Tibial nerve (tissue), 4 donors: ENCODE data around the gene SPRR1A.

Experiments used
- CTCF ChIP-seq, 5 experiments: fragments of 200-600 bp in 3 of 5; fragments of 450-650 bp in 2 of 5; sonication (generic) in 3 of 5; IDR thresholded peaks; one replicate each; pipeline ENCODE4 v1.5.1; 2016 to 2019; ENCODE audit warnings: antibody characterized with exemption in 5 of 5, mild to moderate bottlenecking in 3 of 5, moderate library complexity in 2 of 5
- EP300 ChIP-seq, 2 donors: sonication (generic); formaldehyde crosslinking; IDR thresholded peaks; one replicate each; pipeline ENCODE4 v1.6.1; 2017; ENCODE audit warnings: antibody characterized with exemption in 2 of 2, mild to moderate bottlenecking in 1 of 2
- POLR2A ChIP-seq, 2 donors: fragments of 450-650 bp; IDR thresholded peaks; one replicate each; pipeline ENCODE4 v1.6.1; 2017; ENCODE audit warnings: antibody characterized with exemption in 2 of 2, mild to moderate bottlenecking in 2 of 2, moderate library complexity in 2 of 2

GRCh38 chr1:152940614-152941013 is 43.3 kb upstream of the SPRR1A start:
- TF ChIP-seq CTCF (IDR thresholded peaks at IDR 0.05) (no peak), POLR2A (IDR thresholded peaks at IDR 0.05) (no peak), EP300 (IDR thresholded peaks at IDR 0.05) (no peak)
